ENCODE measurements around the gene RHEX.
A peak's percentile ranks its signal among the peaks of the same experiment; 100 is the strongest.

The RHEX gene

DNA sequence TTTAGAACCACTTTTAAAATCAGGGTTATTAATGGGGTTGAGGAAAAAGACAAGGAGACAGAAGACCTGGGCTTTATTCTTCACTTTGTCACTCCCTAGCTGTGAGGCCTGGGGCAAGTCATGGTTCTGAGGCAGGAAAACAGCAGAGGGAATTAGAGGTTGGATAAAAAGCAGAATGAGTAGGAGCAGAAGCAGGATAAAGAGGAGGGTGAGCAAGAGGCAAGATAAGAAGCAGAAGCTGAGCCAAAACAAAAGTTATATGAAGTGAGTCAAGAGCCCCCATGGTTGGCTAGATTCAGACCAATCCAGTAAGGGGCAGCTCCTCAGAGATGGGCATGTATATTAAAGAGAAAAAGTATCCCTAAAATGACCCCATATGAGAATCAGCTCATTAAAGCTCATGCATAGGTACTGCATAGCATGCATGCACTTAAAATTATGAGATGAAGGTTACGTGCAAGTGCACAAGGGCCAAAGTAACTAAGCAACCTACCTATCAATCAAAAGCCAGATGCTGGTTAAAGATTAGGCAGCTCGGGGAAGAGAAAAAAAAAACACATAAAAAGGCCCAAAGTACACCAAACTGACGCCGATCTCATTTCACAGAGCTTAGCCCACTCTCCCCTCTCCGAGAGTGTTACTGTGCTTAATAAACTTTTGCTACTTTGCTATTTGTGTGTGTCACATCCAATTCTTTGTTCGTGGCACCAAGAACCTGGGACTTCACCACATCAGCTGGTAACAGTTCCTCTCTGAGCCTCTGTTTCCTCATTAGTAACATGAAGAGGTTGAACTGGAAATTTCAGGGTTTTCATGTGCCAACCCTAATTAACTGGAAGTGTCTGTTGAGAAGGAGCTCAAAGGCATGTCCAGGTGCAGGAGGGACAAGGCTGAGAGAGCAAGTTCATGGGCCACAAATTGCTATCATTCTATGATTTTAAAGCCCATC, 62.0 kb downstream of the RHEX start:
- in situ Hi-C loops (cut with MboI; ENCODE audit: low sequenced_read_pairs) = no loop called here
- Histone ChIP-seq H3K36me3 (replicated peaks) (no peaks in the 10 kb centered on the region), H3K4me3 (no peak overlapping the region), H3K9me3 (no peaks in the 10 kb centered on the region), H3K27me3 (ENCODE audit: low read depth) (peaks cover 6% of the 10 kb centered on the region; the same call in 1 of the 2 replicates), H3K4me1 (0 out of 2 replicates have a peak, but pooled peaks cover 3% of the 10 kb centered on the region)
- no peak for DNase-seq (ENCODE audit: low spot score in 2 of 2)

DNA sequence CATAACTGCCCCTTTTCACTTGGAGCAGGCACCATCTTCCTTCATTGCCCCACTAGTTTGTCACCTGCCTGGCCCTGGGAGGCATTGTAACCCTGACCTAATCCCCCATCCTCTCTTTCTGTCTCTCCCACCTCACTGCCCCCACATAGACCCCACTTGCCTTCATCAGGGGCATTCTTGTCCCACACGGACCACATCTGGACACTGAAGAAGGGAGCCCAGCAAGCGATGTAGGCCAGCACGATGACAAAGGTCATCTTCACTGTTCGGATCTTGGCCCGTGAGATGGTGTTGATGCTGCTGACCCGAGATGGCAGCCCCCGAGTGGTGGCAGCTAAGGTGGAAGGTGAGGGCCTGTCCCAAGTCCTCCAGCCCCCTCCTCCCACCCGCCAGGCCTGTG, 62.8 kb downstream of the RHEX start:
- no peaks in the 10 kb centered on the region for H3K9me3 ChIP-seq
- 0 out of 2 replicates have a peak, but pooled peaks cover 3% of the 10 kb centered on the region for H3K4me1 ChIP-seq
- no peak for DNase-seq (ENCODE audit: low spot score in 2 of 2)
- H3K27me3 ChIP-seq (ENCODE audit: low read depth) = peaks cover 6% of the 10 kb centered on the region; the same call in 1 of the 2 replicates
- in situ Hi-C loops (cut with MboI; ENCODE audit: low sequenced_read_pairs) = no loop called here
- H3K4me3 ChIP-seq = no peak overlapping the region
- H3K36me3 ChIP-seq (replicated peaks) = no peaks in the 10 kb centered on the region

DNA sequence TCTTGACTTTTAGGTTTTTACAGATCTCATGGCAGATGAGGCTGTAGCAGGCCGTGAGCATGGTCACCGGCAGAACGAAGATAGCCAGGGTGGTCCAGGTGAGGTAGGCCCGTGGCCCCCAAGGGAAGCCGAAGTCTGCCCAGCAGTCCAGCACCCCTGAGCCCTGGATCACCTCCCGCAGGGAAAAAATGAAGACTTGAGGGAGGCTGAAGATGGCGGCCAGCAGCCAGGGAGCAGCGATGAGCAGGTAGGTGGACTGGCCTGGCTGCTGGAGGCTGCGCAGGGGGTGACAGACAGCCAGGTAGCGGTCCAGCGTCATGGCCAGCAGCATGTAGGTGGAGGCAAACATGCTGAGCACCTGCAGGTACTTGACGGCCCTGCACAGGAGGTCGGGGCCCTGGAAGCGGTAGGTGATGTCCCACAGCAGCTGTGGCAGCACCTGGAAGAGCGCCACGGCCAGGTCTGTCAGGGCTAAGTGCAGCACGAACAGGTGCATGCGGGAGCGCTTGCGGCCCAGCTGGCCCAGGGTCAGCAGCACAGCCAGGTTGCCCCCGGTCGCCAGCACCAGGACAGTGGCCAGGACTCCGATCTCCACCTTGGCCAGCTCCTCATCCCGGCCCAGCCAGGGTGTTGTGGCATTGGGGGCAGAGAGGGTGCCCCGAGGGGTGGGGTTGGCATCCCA, 63.4 kb downstream of the RHEX start:
- 0 out of 2 replicates have a peak, but pooled peaks cover 3% of the 10 kb centered on the region for H3K4me1 ChIP-seq
- no peak overlapping the region for H3K4me3 ChIP-seq
- peaks cover 6% of the 10 kb centered on the region; the same call in 1 of the 2 replicates for H3K27me3 ChIP-seq (ENCODE audit: low read depth)
- DNase-seq (ENCODE audit: low spot score in 2 of 2) = no peak
- in situ Hi-C loops (cut with MboI; ENCODE audit: low sequenced_read_pairs) = no loop called here
- H3K9me3 ChIP-seq = no peaks in the 10 kb centered on the region
- H3K36me3 ChIP-seq (replicated peaks) = no peaks in the 10 kb centered on the region

DNA sequence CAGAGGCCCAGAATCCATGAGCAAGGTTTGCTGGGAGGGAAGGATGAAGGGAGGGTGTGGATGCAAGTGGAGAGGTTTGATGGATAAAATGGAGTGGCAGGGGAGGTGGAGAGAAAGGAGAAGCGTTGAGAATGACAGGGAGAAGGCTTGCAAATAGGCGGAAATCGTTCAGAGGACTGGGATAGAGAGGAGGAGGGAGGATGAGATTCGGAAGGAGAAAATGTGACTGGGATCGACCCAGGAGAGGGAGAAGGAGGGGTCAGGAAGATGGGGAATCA, 63.8 kb downstream of the RHEX start:
- H3K36me3 ChIP-seq (replicated peaks) = no peaks in the 10 kb centered on the region
- 0 out of 2 replicates have a peak, but pooled peaks cover 3% of the 10 kb centered on the region for H3K4me1 ChIP-seq
- in situ Hi-C loops (cut with MboI; ENCODE audit: low sequenced_read_pairs) = no loop called here
- peaks cover 6% of the 10 kb centered on the region; the same call in 1 of the 2 replicates for H3K27me3 ChIP-seq (ENCODE audit: low read depth)
- no peak for DNase-seq (ENCODE audit: low spot score in 2 of 2)
- H3K4me3 ChIP-seq = peak overlapping the region; percentile 25
- no peaks in the 10 kb centered on the region for H3K9me3 ChIP-seq

DNA sequence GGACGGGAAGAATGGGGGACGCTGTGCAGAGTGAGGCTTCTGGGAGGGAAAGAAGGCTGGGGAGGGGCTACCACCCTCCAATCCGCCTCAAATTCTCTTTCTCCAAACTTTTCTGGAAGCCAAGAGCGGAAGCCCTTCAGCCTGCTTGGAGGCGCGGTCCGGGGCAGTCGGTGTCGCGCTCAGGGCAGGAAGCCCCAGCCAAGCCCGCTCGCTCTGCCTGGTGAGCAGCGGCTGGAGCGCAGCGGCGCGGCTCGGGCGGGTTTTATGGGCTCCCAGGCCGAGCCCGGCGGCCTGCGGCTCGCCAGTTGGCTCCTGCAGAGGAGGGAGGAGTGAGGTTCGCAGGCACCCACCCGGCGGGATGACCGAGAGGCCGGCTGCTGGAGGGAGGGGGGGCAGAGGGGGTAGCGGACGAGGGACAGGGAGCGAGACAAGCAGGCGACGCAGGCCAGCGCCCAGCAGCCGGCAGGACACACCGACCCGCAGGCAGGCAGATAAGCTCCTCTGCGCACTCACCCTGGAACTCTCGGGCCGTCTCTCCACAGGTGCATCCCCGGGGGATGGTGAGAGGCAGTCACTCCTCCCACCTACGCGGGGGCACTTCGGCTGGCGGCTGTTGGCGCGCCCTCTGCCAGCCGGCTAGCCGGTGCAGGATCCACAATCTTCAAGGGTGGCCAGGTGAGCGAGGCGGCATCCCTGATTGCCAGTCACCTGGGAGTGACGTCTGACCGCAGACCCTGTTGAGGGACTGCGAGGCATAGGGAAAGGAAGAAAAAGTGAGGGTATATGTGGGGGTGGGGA, 64.4 kb downstream of the RHEX start, which contains the start of gene AVPR1B:
Gene AVPR1B, minus strand, starts transcription at position 238 of the 798 bp plus-strand sequence. CDS start 498 bp downstream, outside the sequence.
- peak in 1 of 2 experiments; percentile 59 for DNase-seq (ENCODE audit: low spot score in 2 of 2)
- Histone ChIP-seq H3K4me1 (0 out of 2 replicates have a peak, but pooled peaks cover 3% of the 10 kb centered on the region), H3K9me3 (no peaks in the 10 kb centered on the region), H3K27me3 (ENCODE audit: low read depth) (peaks cover 6% of the 10 kb centered on the region; the same call in 1 of the 2 replicates), H3K36me3 (replicated peaks) (no peaks in the 10 kb centered on the region), H3K4me3 (peak within 1 kb of the TSS; percentile 25)
- in situ Hi-C loops (cut with MboI; ENCODE audit: low sequenced_read_pairs) = no loop called here

DNA sequence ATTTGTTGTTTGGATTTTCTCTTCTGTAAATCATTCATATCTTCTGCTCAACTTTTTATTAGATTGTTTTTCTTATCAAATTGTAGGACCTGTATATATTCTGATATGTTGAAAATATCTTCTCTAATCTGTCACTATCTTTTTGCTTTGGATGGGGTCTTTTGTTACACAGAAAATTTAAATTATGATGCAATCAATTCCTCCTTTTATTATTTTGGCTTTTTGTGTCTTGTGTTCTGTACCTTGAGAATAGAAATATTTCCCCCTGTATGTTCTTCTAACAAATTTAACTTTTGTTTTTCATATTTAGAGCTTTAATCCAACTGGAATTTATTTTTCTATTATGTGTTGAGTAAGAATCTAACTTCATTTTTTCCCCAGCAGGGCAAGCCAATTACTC, 67.4 kb downstream of the RHEX start:
- H3K4me1 ChIP-seq = 0 out of 2 replicates have a peak, but pooled peaks cover 3% of the 10 kb centered on the region
- H3K4me3 ChIP-seq = no peak overlapping the region
- peaks cover 6% of the 10 kb centered on the region; the same call in 1 of the 2 replicates for H3K27me3 ChIP-seq (ENCODE audit: low read depth)
- in situ Hi-C loops (cut with MboI; ENCODE audit: low sequenced_read_pairs) = no loop called here
- DNase-seq (ENCODE audit: low spot score in 2 of 2) = no peak
- no peaks in the 10 kb centered on the region for H3K36me3 ChIP-seq (replicated peaks)
- no peaks in the 10 kb centered on the region for H3K9me3 ChIP-seq

DNA sequence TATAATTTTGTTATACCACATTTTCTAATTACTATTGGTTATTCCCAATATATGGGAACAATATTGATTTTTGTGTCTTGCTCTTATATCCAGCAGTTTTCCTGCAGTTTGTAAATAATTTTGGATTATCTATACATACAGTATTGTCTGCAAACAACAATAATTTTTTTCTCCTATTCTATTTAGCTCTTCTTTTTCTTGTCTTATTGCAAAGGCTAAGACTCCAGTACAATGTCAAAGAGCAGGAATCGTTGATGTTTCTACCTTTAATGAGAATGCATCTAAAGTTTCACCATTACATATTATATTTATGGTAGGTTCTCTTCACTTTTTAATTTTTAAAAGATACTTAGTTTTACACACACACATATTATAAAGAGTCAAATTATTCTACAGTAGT, 68.3 kb downstream of the RHEX start:
- no peaks in the 10 kb centered on the region for H3K9me3 ChIP-seq
- in situ Hi-C loops (cut with MboI; ENCODE audit: low sequenced_read_pairs) = no loop called here
- H3K4me1 ChIP-seq = 0 out of 2 replicates have a peak, but pooled peaks cover 3% of the 10 kb centered on the region
- H3K4me3 ChIP-seq = no peak overlapping the region
- H3K27me3 ChIP-seq (ENCODE audit: low read depth) = peaks cover 6% of the 10 kb centered on the region; the same call in 1 of the 2 replicates
- no peak for DNase-seq (ENCODE audit: low spot score in 2 of 2)
- H3K36me3 ChIP-seq (replicated peaks) = no peaks in the 10 kb centered on the region

DNA sequence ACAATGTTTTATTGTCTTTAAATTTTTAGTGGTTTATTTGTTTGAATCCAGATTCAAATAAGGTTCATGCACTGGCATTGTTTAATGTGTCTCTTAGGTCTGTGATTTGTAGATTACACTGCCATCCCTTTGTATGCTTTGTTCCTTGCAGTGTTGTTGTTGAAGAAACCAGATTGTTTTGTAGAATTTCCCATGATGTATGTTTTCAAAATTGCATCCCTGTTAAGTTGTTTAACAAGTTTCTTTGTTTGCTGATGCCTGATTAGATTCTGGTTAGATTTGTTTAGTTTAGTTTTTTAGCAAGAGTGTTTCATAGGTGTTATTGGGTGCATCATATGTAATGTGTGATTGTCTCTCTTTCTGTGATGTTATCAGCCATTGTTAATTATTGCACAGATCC, 69.7 kb downstream of the RHEX start:
- H3K27me3 ChIP-seq (ENCODE audit: low read depth) = 0 out of 2 replicates have a peak, but pooled peaks cover 1% of the 10 kb centered on the region
- H3K36me3 ChIP-seq (replicated peaks) = no peaks in the 10 kb centered on the region
- no peaks in the 10 kb centered on the region for H3K4me1 ChIP-seq
- H3K9me3 ChIP-seq = no peaks in the 10 kb centered on the region
- in situ Hi-C loops (cut with MboI; ENCODE audit: low sequenced_read_pairs) = no loop called here
- DNase-seq (ENCODE audit: low spot score in 2 of 2) = no peak
- H3K4me3 ChIP-seq = no peak overlapping the region

DNA sequence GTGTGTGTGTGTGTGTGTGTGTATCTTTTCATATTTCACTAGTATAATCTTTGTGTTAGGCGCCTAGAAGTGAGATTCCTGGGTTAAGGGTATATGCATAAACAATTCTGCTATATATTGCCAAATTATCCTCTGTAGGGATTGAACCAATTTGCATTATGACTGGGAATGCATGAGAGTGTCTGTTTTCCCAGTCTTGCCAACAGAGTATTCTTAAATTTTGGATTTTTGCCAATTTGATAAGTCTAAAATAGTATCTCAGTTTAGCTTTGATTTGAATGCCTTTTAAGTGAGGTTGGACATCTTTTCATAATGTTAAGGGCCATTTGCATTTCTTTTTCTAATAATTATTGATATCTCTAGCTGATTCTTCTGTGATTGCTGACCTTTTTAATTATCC, 72.4 kb downstream of the RHEX start:
- in situ Hi-C loops (cut with MboI; ENCODE audit: low sequenced_read_pairs) = no loop called here
- H3K36me3 ChIP-seq (replicated peaks) = no peaks in the 10 kb centered on the region
- DNase-seq (ENCODE audit: low spot score in 2 of 2) = no peak
- H3K4me3 ChIP-seq = no peak overlapping the region
- H3K4me1 ChIP-seq = no peaks in the 10 kb centered on the region
- H3K9me3 ChIP-seq = no peaks in the 10 kb centered on the region
- no peaks in the 10 kb centered on the region for H3K27me3 ChIP-seq (ENCODE audit: low read depth)

DNA sequence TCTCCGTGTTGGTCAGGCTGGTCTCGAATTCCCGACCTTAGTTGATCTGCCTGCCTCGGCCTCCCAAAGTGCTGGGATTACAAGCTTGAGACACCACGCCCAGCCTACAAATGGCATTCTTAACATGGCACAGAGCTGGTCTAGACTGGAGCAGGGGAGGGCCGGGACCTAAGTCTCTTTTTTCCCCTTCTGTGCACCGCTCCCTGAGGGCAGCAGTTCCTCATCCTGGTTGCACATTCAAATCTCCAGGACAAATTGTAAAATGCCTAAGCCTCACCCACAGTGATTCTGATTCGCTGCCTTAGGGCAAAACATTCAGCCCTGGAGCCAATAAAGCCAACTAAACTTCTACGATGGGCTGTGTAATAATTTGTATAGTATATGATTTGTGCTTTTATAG, 74.4 kb downstream of the RHEX start:
- H3K4me1 ChIP-seq = no peaks in the 10 kb centered on the region
- in situ Hi-C loops (cut with MboI; ENCODE audit: low sequenced_read_pairs) = no loop called here
- no peaks in the 10 kb centered on the region for H3K36me3 ChIP-seq (replicated peaks)
- no peak for DNase-seq (ENCODE audit: low spot score in 2 of 2)
- no peaks in the 10 kb centered on the region for H3K9me3 ChIP-seq
- H3K27me3 ChIP-seq (ENCODE audit: low read depth) = no peaks in the 10 kb centered on the region
- no peak overlapping the region for H3K4me3 ChIP-seq

DNA sequence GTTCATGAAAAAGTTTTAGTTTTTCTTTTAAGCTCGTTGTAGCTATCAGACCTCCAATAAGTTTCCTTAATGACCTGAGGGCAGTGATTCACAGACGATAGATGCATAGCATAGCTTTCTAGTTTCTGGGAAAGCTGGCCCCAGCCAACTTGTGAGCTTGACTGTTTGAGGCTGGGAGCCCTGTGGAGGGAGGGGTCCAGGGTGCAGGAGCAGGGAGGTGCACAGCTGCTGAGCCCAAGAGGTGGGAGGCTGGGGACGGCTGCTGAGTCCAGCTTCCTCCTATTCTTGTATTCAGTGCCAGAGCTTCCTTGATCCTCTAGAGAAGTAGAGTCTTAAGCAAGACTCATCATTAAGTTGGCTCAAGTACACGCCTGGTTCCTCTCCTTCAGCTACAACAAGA, 75.2 kb downstream of the RHEX start:
- Histone ChIP-seq H3K9me3 (no peaks in the 10 kb centered on the region), H3K4me3 (no peak overlapping the region), H3K36me3 (replicated peaks) (no peaks in the 10 kb centered on the region), H3K4me1 (no peaks in the 10 kb centered on the region), H3K27me3 (ENCODE audit: low read depth) (no peaks in the 10 kb centered on the region)
- no peak for DNase-seq (ENCODE audit: low spot score in 2 of 2)
- in situ Hi-C loops (cut with MboI; ENCODE audit: low sequenced_read_pairs) = no loop called here

DNA sequence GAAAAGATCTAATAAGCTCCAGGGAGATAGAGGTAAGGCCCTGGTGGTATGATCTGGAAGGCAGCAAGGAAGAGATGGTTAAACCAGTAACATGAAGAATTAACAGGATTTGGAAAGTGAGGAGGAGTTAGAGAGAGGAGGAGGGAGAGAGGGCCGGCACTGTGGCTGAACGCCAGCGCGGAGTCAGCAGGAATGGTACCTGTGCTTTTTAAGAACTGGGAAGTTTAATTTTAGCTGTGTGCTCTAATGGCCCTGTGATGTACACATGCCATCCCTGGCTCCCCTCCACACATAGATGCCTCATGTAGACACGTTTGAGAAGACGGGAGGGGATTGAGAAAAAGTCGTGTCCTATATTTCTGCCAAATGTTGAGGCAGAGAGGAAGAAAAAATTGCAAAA, 78.1 kb downstream of the RHEX start:
- no peak for DNase-seq (ENCODE audit: low spot score in 2 of 2)
- in situ Hi-C loops (cut with MboI; ENCODE audit: low sequenced_read_pairs) = no loop called here
- H3K4me1 ChIP-seq = no peaks in the 10 kb centered on the region
- H3K27me3 ChIP-seq (ENCODE audit: low read depth) = no peaks in the 10 kb centered on the region
- H3K9me3 ChIP-seq = no peaks in the 10 kb centered on the region
- H3K4me3 ChIP-seq = no peak overlapping the region
- no peaks in the 10 kb centered on the region for H3K36me3 ChIP-seq (replicated peaks)

DNA sequence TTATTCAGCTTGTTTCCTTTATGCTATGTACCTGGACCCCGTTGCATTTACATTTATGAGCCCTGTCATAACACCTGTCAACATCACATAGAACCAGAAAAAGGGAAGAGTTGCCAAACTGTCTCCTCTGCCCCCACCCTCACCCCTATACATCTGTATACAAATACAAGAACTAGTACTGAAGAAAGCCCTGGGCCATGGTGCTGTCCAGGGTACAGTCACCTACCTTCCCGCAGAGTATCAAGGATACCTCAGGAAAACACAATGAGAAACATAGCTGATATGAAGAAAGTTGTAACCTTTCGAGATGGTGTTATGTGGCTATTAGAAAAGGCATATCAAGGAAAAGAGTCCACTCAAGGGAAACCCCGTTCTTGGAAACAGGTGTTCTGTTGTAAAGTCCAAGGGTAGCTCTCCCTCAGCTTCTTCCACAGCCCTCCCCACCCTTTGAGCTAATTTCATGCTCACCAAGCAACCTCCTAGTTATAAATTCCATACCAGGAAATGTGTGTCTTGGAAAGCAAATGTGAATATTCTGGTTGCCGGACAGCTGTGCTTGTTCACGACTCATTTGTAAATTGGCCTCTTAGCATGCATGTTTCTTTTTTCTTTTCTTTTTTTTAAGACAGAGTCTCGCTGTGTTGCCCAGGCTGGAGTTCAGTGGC, 80.9 kb downstream of the RHEX start:
- Histone ChIP-seq H3K9me3 (no peaks in the 10 kb centered on the region), H3K27me3 (ENCODE audit: low read depth) (0 out of 2 replicates have a peak, but pooled peaks cover 2% of the 10 kb centered on the region), H3K36me3 (replicated peaks) (no peaks in the 10 kb centered on the region), H3K4me3 (no peak overlapping the region), H3K4me1 (no peaks in the 10 kb centered on the region)
- DNase-seq (ENCODE audit: low spot score in 2 of 2) = no peak
- in situ Hi-C loops (cut with MboI; ENCODE audit: low sequenced_read_pairs) = no loop called here

All from HAP-1 (cell line).